Measurements from ENCODE around the gene MYLK2. TPM values are rescaled to one million over a fixed set of nuclear protein-coding genes. Genes with fewer than 3 reads are reported as not detected.
A peak's percentile ranks its signal among the peaks of the same experiment; 100 is the strongest.

Gene MYLK2
- total RNA-seq, 1 experiment from 2014 or later = 0.74 TPM

DNA sequence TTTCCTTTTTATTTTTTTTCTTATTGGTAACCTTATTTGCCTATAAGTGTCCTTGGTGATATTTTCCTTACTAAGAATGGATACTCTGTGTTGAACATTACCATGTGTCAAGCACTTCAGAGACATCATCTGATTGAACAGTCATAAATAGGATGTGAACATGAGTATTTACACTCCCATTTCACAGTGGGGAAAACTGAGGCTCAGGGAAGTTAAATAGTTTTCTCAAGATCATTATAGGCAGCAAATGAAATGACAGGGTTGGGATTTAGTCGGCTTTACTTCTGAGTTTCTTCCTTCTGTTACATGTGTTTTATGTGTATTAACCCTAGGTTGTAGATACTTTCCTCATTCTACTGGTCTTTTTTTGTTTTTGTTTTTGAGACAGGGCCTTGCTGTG, 44.7 kb upstream of the MYLK2 start:
- no peak overlapping the region for H2BK15ac ChIP-seq (ENCODE audit: low read depth, low read length)
- no peak overlapping the region for H2BK12ac ChIP-seq (ENCODE audit: insufficient read length, low read depth, low read length)
- no peak overlapping the region for H3K4me3 Mint-ChIP-seq
- no peak overlapping the region for H2BK5ac ChIP-seq (ENCODE audit: insufficient read length, low read length)
- no peak overlapping the region for H3T11ph ChIP-seq (ENCODE audit: low read length)
- H3K4me1 Mint-ChIP-seq = no peaks in the 10 kb centered on the region
- no peaks in the 10 kb centered on the region for H3K27me3 ChIP-seq (ENCODE audit: insufficient read depth, low read length)
- H3K9ac ChIP-seq (ENCODE audit: extremely low read depth, insufficient read length, low read length) = no peak overlapping the region
- H3K14ac ChIP-seq (ENCODE audit: insufficient read depth, low read length) = no peak overlapping the region
- WGBS (ENCODE audit: extremely low coverage, insufficient read length, low lambda C conversion rate) = no CpG with 5 or more reads among the region's 1 CpG
- no peaks in the 10 kb centered on the region for H3K79me1 ChIP-seq (ENCODE audit: insufficient read depth, low read depth, low read length, poor library complexity, severe bottlenecking)
- no peak overlapping the region for H4K91ac ChIP-seq (ENCODE audit: insufficient read length, low read depth, low read length)
- H3K9me3 ChIP-seq (ENCODE audit: control insufficient read depth, low read depth, low read length) = no peaks in the 10 kb centered on the region
- H3K4me1 ChIP-seq (ENCODE audit: insufficient read depth, low read length) = no peaks in the 10 kb centered on the region
- H3K9me3 Mint-ChIP-seq = no peaks in the 10 kb centered on the region
- no peak overlapping the region for H2AK5ac ChIP-seq (ENCODE audit: insufficient read length, low read length)
- no peak overlapping the region for H3K27ac ChIP-seq (ENCODE audit: insufficient read length, low read depth, low read length)
- H2BK120ac ChIP-seq (ENCODE audit: low read depth, low read length, poor library complexity, severe bottlenecking) = no peak overlapping the region
- H4K8ac ChIP-seq (replicated peaks; ENCODE audit: insufficient read length, low read depth, low read length) = no peak overlapping the region
- H3K23ac ChIP-seq (ENCODE audit: insufficient read length, low read depth, low read length) = no peak overlapping the region
- TF ChIP-seq, protein P1, sequence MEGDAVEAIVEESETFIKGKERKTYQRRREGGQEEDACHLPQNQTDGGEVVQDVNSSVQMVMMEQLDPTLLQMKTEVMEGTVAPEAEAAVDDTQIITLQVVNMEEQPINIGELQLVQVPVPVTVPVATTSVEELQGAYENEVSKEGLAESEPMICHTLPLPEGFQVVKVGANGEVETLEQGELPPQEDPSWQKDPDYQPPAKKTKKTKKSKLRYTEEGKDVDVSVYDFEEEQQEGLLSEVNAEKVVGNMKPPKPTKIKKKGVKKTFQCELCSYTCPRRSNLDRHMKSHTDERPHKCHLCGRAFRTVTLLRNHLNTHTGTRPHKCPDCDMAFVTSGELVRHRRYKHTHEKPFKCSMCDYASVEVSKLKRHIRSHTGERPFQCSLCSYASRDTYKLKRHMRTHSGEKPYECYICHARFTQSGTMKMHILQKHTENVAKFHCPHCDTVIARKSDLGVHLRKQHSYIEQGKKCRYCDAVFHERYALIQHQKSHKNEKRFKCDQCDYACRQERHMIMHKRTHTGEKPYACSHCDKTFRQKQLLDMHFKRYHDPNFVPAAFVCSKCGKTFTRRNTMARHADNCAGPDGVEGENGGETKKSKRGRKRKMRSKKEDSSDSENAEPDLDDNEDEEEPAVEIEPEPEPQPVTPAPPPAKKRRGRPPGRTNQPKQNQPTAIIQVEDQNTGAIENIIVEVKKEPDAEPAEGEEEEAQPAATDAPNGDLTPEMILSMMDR (conservative IDR thresholded peaks at IDR 0.05) = no peak
- no peak overlapping the region for H2AFZ ChIP-seq (ENCODE audit: low read length)
- no peak overlapping the region for H2BK20ac ChIP-seq (ENCODE audit: low read depth, low read length, poor library complexity, severe bottlenecking)
- no peak overlapping the region for H3K4ac ChIP-seq (ENCODE audit: low read depth, low read length)
- peak overlapping the region in 1 of 3 experiments; percentile 46; a peak in 1 of 7 replicates for H3K27ac Mint-ChIP-seq
- H3K56ac ChIP-seq (ENCODE audit: insufficient read length, low read depth, low read length) = no peak overlapping the region
- no peak overlapping the region for H3K4me2 ChIP-seq (ENCODE audit: insufficient read depth, insufficient read length, low read length)
- no peaks in the 10 kb centered on the region for H3K79me2 ChIP-seq (ENCODE audit: insufficient read depth, low read length)
- no peak overlapping the region for H3K18ac ChIP-seq (ENCODE audit: insufficient read length, low read depth, low read length)
- no peak overlapping the region for H4K5ac ChIP-seq (ENCODE audit: insufficient read length, low read depth, low read length)
- H4K20me1 ChIP-seq (ENCODE audit: control insufficient read depth, insufficient read depth, insufficient read length) = no peaks in the 10 kb centered on the region
- H3K36me3 Mint-ChIP-seq (ENCODE audit: insufficient read depth in 1 of 3, low read depth in 3 of 3) = peaks cover 61 to 93% (median 92%) of the 10 kb centered on the region in 3 experiments
- DNase-seq = no peak
- H3K23me2 ChIP-seq (ENCODE audit: insufficient read length, low read depth, low read length, poor library complexity, severe bottlenecking) = no peaks in the 10 kb centered on the region
- H3K27me3 Mint-ChIP-seq (ENCODE audit: low read depth) = no peaks in the 10 kb centered on the region

Data from H9 (cell line).